H9 (cell line): ENCODE results near the gene UTP25. TPM values are rescaled to one million over a fixed set of nuclear protein-coding genes. Genes with fewer than 3 reads are reported as not detected.

Source experiments
- DNase-seq: peaks from one replicate; pipeline ENCODE4 v3.0.0-alpha.2; 2017
- H2AFZ ChIP-seq: one replicate; pipeline ENCODE4 v1.6.1; 2013; ENCODE audit warnings: mild to moderate bottlenecking, low read length, control low read depth, moderate library complexity
- H2AK5ac ChIP-seq: 2 replicates; pipeline ENCODE4 v1.6.1; 2013; ENCODE audit warnings: low read length, control low read depth, mixed read lengths; ENCODE audit not compliant: insufficient read length
- H2BK120ac ChIP-seq: one replicate; pipeline ENCODE4 v1.6.1; 2013; ENCODE audit warnings: low read depth, mild to moderate bottlenecking, low read length, control low read depth, inconsistent platforms; ENCODE audit not compliant: poor library complexity, severe bottlenecking
- H2BK12ac ChIP-seq: 2 replicates; pipeline ENCODE4 v1.6.1; 2013; ENCODE audit warnings: low read length, control low read depth, mixed read lengths, low read depth; ENCODE audit not compliant: insufficient read length
- H2BK15ac ChIP-seq: 2 replicates; pipeline ENCODE4 v1.6.1; 2013; ENCODE audit warnings: low read depth, low read length, control low read depth
- H2BK20ac ChIP-seq: one replicate; pipeline ENCODE4 v1.6.1; 2013; ENCODE audit warnings: low read depth, mild to moderate bottlenecking, low read length, control low read depth, inconsistent platforms; ENCODE audit not compliant: poor library complexity, severe bottlenecking
- H2BK5ac ChIP-seq: 2 replicates; pipeline ENCODE4 v1.6.1; 2013; ENCODE audit warnings: low read length, control low read depth, mixed read lengths; ENCODE audit not compliant: insufficient read length
- H3K14ac ChIP-seq: 2 replicates; pipeline ENCODE4 v1.6.1; 2013; ENCODE audit warnings: low read length, control low read depth; ENCODE audit not compliant: insufficient read depth
- H3K18ac ChIP-seq: 2 replicates; pipeline ENCODE4 v1.6.1; 2013; ENCODE audit warnings: low read depth, mild to moderate bottlenecking, mixed read lengths, low read length, control low read depth; ENCODE audit not compliant: insufficient read length
- H3K23ac ChIP-seq: 2 replicates; pipeline ENCODE4 v1.6.1; 2013; ENCODE audit warnings: low read length, control low read depth, mixed read lengths, low read depth; ENCODE audit not compliant: insufficient read length
- H3K23me2 ChIP-seq: 2 replicates; pipeline ENCODE4 v1.6.1; 2013; ENCODE audit warnings: low read depth, mild to moderate bottlenecking, mixed read lengths, low read length, control low read depth; ENCODE audit not compliant: insufficient read length, poor library complexity, severe bottlenecking
- H3K27ac ChIP-seq: 2 replicates; pipeline ENCODE4 v1.5.1; 2013; ENCODE audit warnings: low read length, control low read depth, mixed read lengths, low read depth; ENCODE audit not compliant: insufficient read length
- H3K27me3 ChIP-seq: 2 replicates; pipeline ENCODE4 v1.6.1; 2013; ENCODE audit warnings: low read length, control low read depth, inconsistent platforms; ENCODE audit not compliant: insufficient read depth
- H3K4ac ChIP-seq: 2 replicates; pipeline ENCODE4 v1.6.1; 2013; ENCODE audit warnings: low read depth, mild to moderate bottlenecking, control low read depth, inconsistent platforms, low read length, moderate library complexity
- H3K4me1 ChIP-seq: 2 replicates; pipeline ENCODE4 v1.6.1; 2013; ENCODE audit warnings: low read length, control low read depth, inconsistent platforms; ENCODE audit not compliant: insufficient read depth
- H3K4me2 ChIP-seq: 2 replicates; pipeline ENCODE4 v1.6.1; 2013; ENCODE audit warnings: low read length, control low read depth, mixed read lengths; ENCODE audit not compliant: insufficient read length, insufficient read depth
- H3K56ac ChIP-seq: 2 replicates; pipeline ENCODE4 v1.6.1; 2013; ENCODE audit warnings: low read depth, mild to moderate bottlenecking, mixed read lengths, low read length, control low read depth; ENCODE audit not compliant: insufficient read length
- H3K79me1 ChIP-seq: 2 replicates; pipeline ENCODE4 v1.6.1; 2013; ENCODE audit warnings: low read depth, mild to moderate bottlenecking, moderate library complexity, low read length, control low read depth, inconsistent platforms; ENCODE audit not compliant: insufficient read depth, poor library complexity, severe bottlenecking
- H3K79me2 ChIP-seq: 2 replicates; pipeline ENCODE4 v1.6.1; 2013; ENCODE audit warnings: low read length, control low read depth, inconsistent platforms; ENCODE audit not compliant: insufficient read depth
- H3K9ac ChIP-seq: 2 replicates; pipeline ENCODE4 v1.6.1; 2013; ENCODE audit warnings: low read length, control low read depth, mixed read lengths; ENCODE audit not compliant: insufficient read length; ENCODE audit errors: extremely low read depth
- H3K9me3 ChIP-seq: one replicate; pipeline ENCODE4 v1.6.1; 2013; ENCODE audit warnings: low read depth, low read length, inconsistent platforms; ENCODE audit not compliant: control insufficient read depth
- H3T11ph ChIP-seq: one replicate; pipeline ENCODE4 v1.6.1; 2013; ENCODE audit warnings: mild to moderate bottlenecking, low read length, control low read depth, inconsistent platforms
- H4K20me1 ChIP-seq: one replicate; pipeline ENCODE4 v1.6.1; 2013; ENCODE audit not compliant: control insufficient read depth, insufficient read length, insufficient read depth
- H4K5ac ChIP-seq: 2 replicates; pipeline ENCODE4 v1.6.1; 2013; ENCODE audit warnings: low read depth, mild to moderate bottlenecking, mixed read lengths, low read length, control low read depth; ENCODE audit not compliant: insufficient read length
- H4K8ac ChIP-seq: replicated peaks from 2 replicates; pipeline ENCODE4 v1.6.1; 2013; ENCODE audit warnings: low read length, control low read depth, mixed read lengths, low read depth; ENCODE audit not compliant: insufficient read length
- H4K91ac ChIP-seq: 2 replicates; pipeline ENCODE4 v1.6.1; 2013; ENCODE audit warnings: low read depth, mild to moderate bottlenecking, moderate library complexity, mixed read lengths, low read length, control low read depth; ENCODE audit not compliant: insufficient read length
- H3K27ac Mint-ChIP-seq, 3 experiments: 2 replicates in 2 of 3; 3 replicates in 1 of 3; pipeline ENCODE4 v1.8.0; 2020 to 2021; ENCODE audit warnings: mixed read lengths in 3 of 3, mild to moderate bottlenecking in 1 of 3, moderate library complexity in 1 of 3
- H3K27me3 Mint-ChIP-seq: 2 replicates; pipeline ENCODE4 v1.8.0; 2021; ENCODE audit warnings: low read depth, mild to moderate bottlenecking, moderate library complexity, mixed read lengths
- H3K36me3 Mint-ChIP-seq, 3 experiments: 2 replicates in 2 of 3; 3 replicates in 1 of 3; pipeline ENCODE4 v1.8.0; 2020 to 2021; ENCODE audit warnings: low read depth in 3 of 3, mixed read lengths in 3 of 3; ENCODE audit not compliant: insufficient read depth in 1 of 3
- H3K4me1 Mint-ChIP-seq, 2 experiments: 2 replicates each; pipeline ENCODE4 v1.8.0; 2020; ENCODE audit warnings: mixed read lengths in 2 of 2
- H3K4me3 Mint-ChIP-seq, 2 experiments: 2 replicates in 1 of 2; 3 replicates in 1 of 2; pipeline ENCODE4 v1.8.0; 2020 to 2021; ENCODE audit warnings: mild to moderate bottlenecking in 2 of 2, mixed read lengths in 2 of 2, moderate library complexity in 1 of 2
- H3K9me3 Mint-ChIP-seq, 2 experiments: 2 replicates in 1 of 2; 3 replicates in 1 of 2; pipeline ENCODE4 v1.8.0; 2020; ENCODE audit warnings: mild to moderate bottlenecking in 2 of 2, mixed read lengths in 2 of 2, moderate library complexity in 1 of 2
- CTCF ChIP-seq: fragments of 200-600 bp; sonication (generic); conservative IDR thresholded peaks from 3 replicates; pipeline ENCODE4 v1.8.0; 2021; ENCODE audit warnings: antibody characterized with exemption, mild to moderate bottlenecking
- WGBS: extraction: QIAGEN DNeasy Blood & Tissue Kit; methylation state at CpG from one replicate; pipeline ENCODE4 v1.1.7; 2013; ENCODE audit warnings: missing lambda C conversion rate, low lambda C conversion rate, mixed read lengths; ENCODE audit not compliant: insufficient read length; ENCODE audit errors: extremely low coverage; 5-methylcytosine and 5-hydroxymethylcytosine counted together
- total RNA-seq: library from RNA; stranded (reverse); gene quantifications from 2 replicates; pipeline ENCODE4 v1.2.1, GENCODE V29; 2021

Gene UTP25
- total RNA-seq, 1 experiment from 2014 or later, result 12.9 TPM

GRCh38 chr1:209895709-209896108 is 67.9 kb downstream of the UTP25 start:
- Mint-ChIP-seq H3K4me3 (no peak overlapping the region), H3K4me1 (peaks cover 5% of the 10 kb centered on the region in 2 experiments; a peak in 2 of 4 replicates), H3K27me3 (no peaks in the 10 kb centered on the region), H3K9me3 (no peaks in the 10 kb centered on the region; a peak in 1 of 5 replicates), H3K36me3 (no peaks in the 10 kb centered on the region; a peak in 1 of 7 replicates), H3K27ac (no peak overlapping the region)
- no peaks in the 10 kb centered on the region for H4K20me1 ChIP-seq
- no peak overlapping the region for H3K27ac ChIP-seq
- no peaks in the 10 kb centered on the region for H3K79me2 ChIP-seq
- no peaks in the 10 kb centered on the region for H3K23me2 ChIP-seq
- H3K56ac ChIP-seq, result no peak overlapping the region
- no peak overlapping the region for H4K8ac ChIP-seq
- no peak overlapping the region for H4K5ac ChIP-seq
- no peak overlapping the region for H2BK12ac ChIP-seq
- H2BK120ac ChIP-seq, result no peak overlapping the region
- H3K18ac ChIP-seq, result no peak overlapping the region
- no peak overlapping the region for H2BK20ac ChIP-seq
- no peak overlapping the region for H3T11ph ChIP-seq
- no CpG with 5 or more reads among the region's 4 CpGs for WGBS
- H3K14ac ChIP-seq, result no peak overlapping the region
- no peak overlapping the region for H3K23ac ChIP-seq
- no peak overlapping the region for H4K91ac ChIP-seq
- H3K4ac ChIP-seq, result no peak overlapping the region
- no peak overlapping the region for H3K4me2 ChIP-seq
- H2BK5ac ChIP-seq, result no peak overlapping the region
- no peak overlapping the region for H2BK15ac ChIP-seq
- no peak for TF ChIP-seq CTCF
- no peaks in the 10 kb centered on the region for H3K27me3 ChIP-seq
- DNase-seq, result no peak
- no peak overlapping the region for H2AK5ac ChIP-seq
- H3K4me1 ChIP-seq, result no peaks in the 10 kb centered on the region
- no peaks in the 10 kb centered on the region for H3K79me1 ChIP-seq
- no peak overlapping the region for H3K9ac ChIP-seq
- no peaks in the 10 kb centered on the region for H3K9me3 ChIP-seq
- no peak overlapping the region for H2AFZ ChIP-seq
